Left colon (tissue), 2 donors: ENCODE results near the gene P2RY8. TPM values are rescaled to one million over a fixed set of nuclear protein-coding genes. Genes with fewer than 3 reads are reported as not detected.
"Not testable (repeated sequence)": the region's sequence is repeated elsewhere in the genome, so short reads cannot be mapped to it uniquely, and the experiment has no call there.

Experiments used
- ATAC-seq: fragments of 200-7000 bp; cut with Tn5 transposase; one replicate; pipeline ENCODE4 v1.9.1; 2020; ENCODE audit warnings: mild to moderate bottlenecking, moderate library complexity
- DNase-seq, 2 donors: peaks; one replicate each; pipeline ENCODE4 v3.0.0-alpha.2; 2020
- intact Hi-C, 2 donors: fragments of 100-400 bp; cut with DNase I in 1 of 2; cut with micrococcal nuclease in 1 of 2; formaldehyde crosslinking; loops; one replicate each; pipeline versions ENCODE4 v1.11.2 to v1.14.0; 2022; cut with DNase I, micrococcal nuclease
- total RNA-seq, 2 donors: library from RNA; stranded (reverse); fragmentation: NEBNext Ultra II Directional; extraction: Animal tissue kit (Norgen Biotek cat#: 25700); gene quantifications; one replicate each; pipeline ENCODE4 v1.2.1, GENCODE V29; 2021
- donor health status: DM: no; HTN: no; CAD: no.
- donor health status: DM: yes; HTN: yes; CAD: no.

Gene P2RY8
- total RNA-seq, 2 donors from 2014 or later: 0.43 to 2.1 TPM

GRCh38 chrX:1477229-1477628 is 59.8 kb downstream of the P2RY8 start:
- ATAC-seq (no peak), DNase-seq (no peak)
- intact Hi-C loops: no loop called here

GRCh38 chrX:1476682-1477081 is 60.3 kb downstream of the P2RY8 start:
- DNase-seq: no peak
- ATAC-seq: no peak
- intact Hi-C loops: no loop called here

GRCh38 chrX:1475881-1476280 is 61.1 kb downstream of the P2RY8 start:
- intact Hi-C loops: no loop called here
- DNase-seq (no peak), ATAC-seq (no peak)

- no peak for ATAC-seq
- intact Hi-C loops: no loop called here
Observed at GRCh38 chrX:1475481-1475880, 61.5 kb downstream of the P2RY8 start.

GRCh38 chrX:1474593-1474992 is 62.4 kb downstream of the P2RY8 start:
- DNase-seq, ATAC-seq, intact Hi-C loops: not testable (repeated sequence)

More at GRCh38 chrX:1475481-1475880, 61.5 kb downstream of the P2RY8 start:
- no peak for DNase-seq

GRCh38 chrX:1472975-1473374 is 64.0 kb downstream of the P2RY8 start:
- ATAC-seq (no peak), DNase-seq (no peak)
- intact Hi-C loops: no loop called here

GRCh38 chrX:1468250-1468772 is 68.7 kb downstream of the P2RY8 start:
- DNase-seq: peak; percentile 41 to 54

GRCh38 chrX:1466971-1467561 is 69.9 kb downstream of the P2RY8 start:
- intact Hi-C loops: no loop called here
- DNase-seq (peak; percentile 38 to 41), ATAC-seq (no peak)

More at GRCh38 chrX:1468250-1468772, 68.7 kb downstream of the P2RY8 start:
- peak; percentile 20 for ATAC-seq
- intact Hi-C loops: no loop called here

GRCh38 chrX:1466232-1466661 is 70.7 kb downstream of the P2RY8 start:
- no peak for ATAC-seq
- DNase-seq: peak in 1 of 2 donors; percentile 7
- intact Hi-C loops: no loop called here

- intact Hi-C loops: no loop called here
- no peak for ATAC-seq
- peak in 1 of 2 donors; percentile 12 for DNase-seq
Observed at GRCh38 chrX:1465286-1466231, 71.4 kb downstream of the P2RY8 start.

- intact Hi-C loops: no loop called here
- peak in 1 of 2 donors; percentile 17 for DNase-seq
- ATAC-seq: no peak
Observed at GRCh38 chrX:1464971-1465285, 72.1 kb downstream of the P2RY8 start.

GRCh38 chrX:1464041-1464970 is 72.7 kb downstream of the P2RY8 start:
- intact Hi-C loops: no loop called here
- no peak for ATAC-seq
- peak in 1 of 2 donors; percentile 17 for DNase-seq

GRCh38 chrX:1463581-1463980 is 73.4 kb downstream of the P2RY8 start:
- ATAC-seq (no peak), DNase-seq (no peak)
- intact Hi-C loops: no loop called here

- ATAC-seq (no peak), DNase-seq (peak in 1 of 2 donors; percentile 21)
- intact Hi-C loops: no loop called here
Observed at GRCh38 chrX:1462596-1463251, 74.3 kb downstream of the P2RY8 start.

GRCh38 chrX:1462110-1462509 is 74.9 kb downstream of the P2RY8 start:
- DNase-seq (no peak), ATAC-seq (no peak)
- intact Hi-C loops: no loop called here

GRCh38 chrX:1455948-1456280 is 81.1 kb downstream of the P2RY8 start:
- ATAC-seq (no peak), DNase-seq (no peak)
- intact Hi-C loops: loop anchor here in 1 of 2 donors (10.0 kb wide), 1 partner anchor 139 kb away; the partner anchor contains the start of gene AKAP17A

GRCh38 chrX:1453951-1454785 is 82.8 kb downstream of the P2RY8 start:
- ATAC-seq: peak; percentile 40
- intact Hi-C loops: loop anchor here in 1 of 2 donors (5.0 to 10.0 kb wide), 2 partner anchors 62 to 141 kb away; partner anchors contain the start of genes AKAP17A and SLC25A6
- peak; percentile 78 to 90 for DNase-seq
